T-helper 17 cell (primary cell): ENCODE results near the gene PDGFA. TPM values are rescaled to one million over a fixed set of nuclear protein-coding genes. Genes with fewer than 3 reads are reported as not detected.

Source experiments
- ATAC-seq: fragments of 150-1000 bp; cut with Tn5 transposase; 2 replicates; pipeline ENCODE4 v1.10.0; 2021; ENCODE audit warnings: mild to moderate bottlenecking, moderate library complexity
- DNase-seq, 3 donors: peaks; one replicate each; pipeline versions ENCODE4 v3.0.0 to v3.0.0-alpha.2; 2020 to 2021
- H3K9me3 ChIP-seq: one replicate; pipeline ENCODE4 v1.7.0; 2013; ENCODE audit warnings: low read length, mild to moderate bottlenecking; ENCODE audit not compliant: control insufficient read depth, poor library complexity, severe bottlenecking
- H3K27ac Mint-ChIP-seq: one replicate; pipeline ENCODE4 v1.8.0; 2022; ENCODE audit warnings: mild to moderate bottlenecking, moderate library complexity, mixed read lengths
- H3K27me3 Mint-ChIP-seq: one replicate; pipeline ENCODE4 v1.8.0; 2022; ENCODE audit warnings: mixed read lengths
- H3K36me3 Mint-ChIP-seq: one replicate; pipeline ENCODE4 v1.8.0; 2022; ENCODE audit warnings: low read depth, mixed read lengths
- H3K4me1 Mint-ChIP-seq: one replicate; pipeline ENCODE4 v1.8.0; 2022; ENCODE audit warnings: mild to moderate bottlenecking, mixed read lengths
- H3K4me3 Mint-ChIP-seq: one replicate; pipeline ENCODE4 v1.8.0; 2022; ENCODE audit warnings: mild to moderate bottlenecking, moderate library complexity, mixed read lengths
- total RNA-seq, 4 donors: library from RNA in 2 of 4; stranded (reverse) in 2 of 4; gene quantifications; one replicate each; pipeline ENCODE4 v1.2.3 and lab custom pipeline; 2022 to 2026

PDGFA gene
- total RNA-seq, 2 donors from 2014 or later: 2.0 to 20.2 TPM

DNA sequence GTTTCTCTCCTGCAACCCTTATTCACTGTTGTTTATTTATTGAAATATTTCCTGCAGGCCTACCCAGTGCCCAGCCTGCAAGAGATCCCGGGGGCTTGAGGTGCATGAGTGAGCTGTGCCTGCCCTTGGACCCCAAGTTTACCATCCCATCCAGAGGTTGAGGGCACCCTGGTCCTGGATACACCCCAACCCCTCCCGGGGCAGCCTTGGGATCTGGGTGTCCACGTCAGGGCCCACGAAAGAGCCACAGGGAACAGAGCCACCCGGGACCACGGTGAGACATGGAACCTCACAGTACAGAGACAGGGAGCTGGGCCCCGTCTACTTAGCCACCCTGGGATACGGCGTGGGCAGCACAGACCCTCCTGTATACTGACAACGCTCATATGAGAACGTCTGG lies 28.8 kb upstream of the PDGFA start:
- H3K27me3 Mint-ChIP-seq: no peaks in the 10 kb centered on the region
- no peak overlapping the region for H3K4me3 Mint-ChIP-seq
- DNase-seq (no peak), ATAC-seq (no peak)
- H3K27ac Mint-ChIP-seq: no peak overlapping the region
- no peaks in the 10 kb centered on the region for H3K9me3 ChIP-seq
- H3K4me1 Mint-ChIP-seq: no peaks in the 10 kb centered on the region
- H3K36me3 Mint-ChIP-seq: no peaks in the 10 kb centered on the region

DNA sequence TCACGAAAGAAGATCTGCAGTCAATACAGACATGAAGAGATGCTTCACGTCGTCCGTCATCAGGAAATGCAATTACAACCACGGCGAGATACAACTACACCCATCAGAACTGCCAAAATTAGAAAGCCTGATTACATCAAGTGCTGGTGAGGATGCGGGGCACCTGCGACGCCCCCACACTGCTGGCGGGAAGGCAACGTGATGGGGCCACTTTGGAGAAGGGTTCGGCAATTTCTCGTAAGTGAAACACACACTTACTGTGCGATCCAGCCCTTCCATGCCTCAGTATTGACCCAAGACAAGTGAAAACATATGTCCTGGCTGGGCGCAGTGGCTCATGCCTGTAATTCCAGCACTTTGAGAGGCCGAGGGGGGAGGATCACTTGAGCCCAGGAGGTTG lies 25.8 kb upstream of the PDGFA start:
- no peak for DNase-seq
- Mint-ChIP-seq H3K4me1 (no peaks in the 10 kb centered on the region), H3K4me3 (no peak overlapping the region), H3K27ac (no peak overlapping the region), H3K36me3 (no peaks in the 10 kb centered on the region), H3K27me3 (no peaks in the 10 kb centered on the region)
- ATAC-seq: no peak
- no peaks in the 10 kb centered on the region for H3K9me3 ChIP-seq

- DNase-seq (no peak), ATAC-seq (no peak)
- no peaks in the 10 kb centered on the region for H3K4me1 Mint-ChIP-seq
- no peak overlapping the region for H3K4me3 Mint-ChIP-seq
- no peak overlapping the region for H3K27ac Mint-ChIP-seq
- H3K9me3 ChIP-seq: no peaks in the 10 kb centered on the region
- no peaks in the 10 kb centered on the region for H3K27me3 Mint-ChIP-seq
- no peaks in the 10 kb centered on the region for H3K36me3 Mint-ChIP-seq
Observed at GRCh38 chr7:544338-545221, 24.9 kb upstream of the PDGFA start.

- Mint-ChIP-seq H3K27me3 (no peaks in the 10 kb centered on the region), H3K4me3 (no peak overlapping the region), H3K27ac (no peak overlapping the region), H3K4me1 (no peaks in the 10 kb centered on the region), H3K36me3 (no peaks in the 10 kb centered on the region)
- H3K9me3 ChIP-seq: no peaks in the 10 kb centered on the region
- ATAC-seq (no peak), DNase-seq (no peak)
Observed at GRCh38 chr7:543501-544337, 24.1 kb upstream of the PDGFA start.

- Mint-ChIP-seq H3K27ac (no peak overlapping the region), H3K4me1 (no peaks in the 10 kb centered on the region), H3K4me3 (no peak overlapping the region), H3K36me3 (no peaks in the 10 kb centered on the region), H3K27me3 (no peaks in the 10 kb centered on the region)
- H3K9me3 ChIP-seq: no peaks in the 10 kb centered on the region
- DNase-seq (no peak), ATAC-seq (no peak)
Observed at GRCh38 chr7:542713-543500, 23.3 kb upstream of the PDGFA start.

DNA sequence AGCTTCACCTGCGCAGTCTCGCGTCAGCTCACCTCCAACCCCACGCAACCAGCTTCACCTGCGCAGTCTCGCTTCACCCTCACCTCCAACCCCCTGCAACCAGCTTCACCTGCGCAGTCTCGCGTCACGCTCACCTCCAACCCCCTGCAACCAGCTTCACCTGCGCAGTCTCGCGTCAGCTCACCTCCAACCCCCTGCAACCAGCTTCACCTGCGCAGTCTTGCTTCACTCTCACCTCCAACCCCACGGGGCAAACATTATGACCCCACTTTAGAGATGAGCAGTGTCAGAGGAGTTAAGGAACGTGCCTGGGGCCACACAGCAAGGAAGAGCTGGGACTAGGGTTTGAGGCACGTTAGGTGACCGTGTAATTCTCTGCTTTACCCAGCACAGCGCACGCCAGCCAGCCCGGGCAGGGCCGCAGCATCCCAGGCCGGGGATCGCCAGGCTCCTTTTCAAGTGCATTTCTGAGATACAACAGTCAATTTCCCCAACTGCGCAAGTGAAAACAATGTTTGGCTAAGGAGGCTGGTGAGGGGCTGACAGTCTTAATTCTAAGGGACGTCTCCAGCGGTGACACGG lies 22.6 kb upstream of the PDGFA start:
- ATAC-seq (no peak), DNase-seq (no peak)
- H3K4me3 Mint-ChIP-seq: no peak overlapping the region
- no peaks in the 10 kb centered on the region for H3K36me3 Mint-ChIP-seq
- H3K27me3 Mint-ChIP-seq: no peaks in the 10 kb centered on the region
- H3K9me3 ChIP-seq: no peaks in the 10 kb centered on the region
- H3K27ac Mint-ChIP-seq: no peak overlapping the region
- H3K4me1 Mint-ChIP-seq: no peaks in the 10 kb centered on the region

DNA sequence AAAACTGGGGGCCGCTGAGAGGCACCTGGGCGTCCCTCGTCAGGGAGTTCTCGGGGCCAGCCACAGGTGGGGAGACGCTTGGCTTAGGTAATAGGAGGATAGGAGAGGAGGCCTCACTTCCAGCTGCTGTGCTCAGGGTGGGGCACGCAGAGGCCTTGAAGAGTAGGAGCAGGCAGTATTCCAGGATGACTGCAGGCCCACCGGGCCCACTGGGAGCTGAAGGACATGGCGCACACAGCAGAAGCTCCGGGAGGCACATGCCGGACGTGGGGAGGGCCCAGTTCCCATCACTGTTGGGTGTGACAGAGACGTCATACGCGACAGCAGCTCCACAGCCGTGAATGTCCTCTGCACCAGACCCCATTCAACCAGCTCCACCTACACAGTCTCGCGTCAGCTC lies 22.0 kb upstream of the PDGFA start:
- Mint-ChIP-seq H3K27me3 (no peaks in the 10 kb centered on the region), H3K36me3 (no peaks in the 10 kb centered on the region), H3K27ac (no peak overlapping the region), H3K4me1 (no peaks in the 10 kb centered on the region), H3K4me3 (no peak overlapping the region)
- no peaks in the 10 kb centered on the region for H3K9me3 ChIP-seq
- DNase-seq: no peak
- ATAC-seq: no peak

GRCh38 chr7:540997-541396 lies 21.4 kb upstream of the PDGFA start:
- ATAC-seq (no peak), DNase-seq (no peak)
- Mint-ChIP-seq H3K36me3 (no peaks in the 10 kb centered on the region), H3K27me3 (no peaks in the 10 kb centered on the region), H3K4me1 (no peaks in the 10 kb centered on the region), H3K27ac (no peak overlapping the region), H3K4me3 (no peak overlapping the region)
- H3K9me3 ChIP-seq: no peaks in the 10 kb centered on the region

DNA sequence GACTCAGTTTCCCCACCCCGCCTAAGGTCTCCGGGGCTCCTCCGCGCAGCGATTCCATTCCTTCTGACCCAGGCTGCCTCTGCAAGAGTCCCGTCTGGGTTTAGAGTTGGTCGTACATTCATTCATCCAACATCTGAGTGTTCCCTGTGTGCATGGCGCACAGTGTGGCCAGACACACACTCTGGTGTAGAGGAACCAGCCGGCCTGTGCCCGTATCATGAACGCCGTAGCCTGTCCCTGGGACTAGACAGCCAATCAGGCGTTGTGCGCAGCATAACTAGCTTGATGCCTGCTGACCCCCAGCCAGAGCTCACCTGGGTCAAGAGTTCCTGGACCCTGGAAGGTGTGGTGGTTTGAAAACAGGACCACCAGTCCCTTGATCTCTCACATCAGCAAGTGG lies 20.9 kb upstream of the PDGFA start:
- H3K27ac Mint-ChIP-seq: no peak overlapping the region
- no peaks in the 10 kb centered on the region for H3K36me3 Mint-ChIP-seq
- no peaks in the 10 kb centered on the region for H3K27me3 Mint-ChIP-seq
- no peaks in the 10 kb centered on the region for H3K9me3 ChIP-seq
- no peak for ATAC-seq
- H3K4me1 Mint-ChIP-seq: no peaks in the 10 kb centered on the region
- H3K4me3 Mint-ChIP-seq: no peak overlapping the region
- DNase-seq: no peak

- H3K27ac Mint-ChIP-seq: no peak overlapping the region
- DNase-seq (no peak), ATAC-seq (no peak)
- peaks cover 2% of the 10 kb centered on the region for H3K4me1 Mint-ChIP-seq
- H3K36me3 Mint-ChIP-seq: no peaks in the 10 kb centered on the region
- H3K4me3 Mint-ChIP-seq: no peak overlapping the region
- H3K27me3 Mint-ChIP-seq: peaks cover 6% of the 10 kb centered on the region
- H3K9me3 ChIP-seq: no peaks in the 10 kb centered on the region
Observed at GRCh38 chr7:539731-540411, 20.2 kb upstream of the PDGFA start.

DNA sequence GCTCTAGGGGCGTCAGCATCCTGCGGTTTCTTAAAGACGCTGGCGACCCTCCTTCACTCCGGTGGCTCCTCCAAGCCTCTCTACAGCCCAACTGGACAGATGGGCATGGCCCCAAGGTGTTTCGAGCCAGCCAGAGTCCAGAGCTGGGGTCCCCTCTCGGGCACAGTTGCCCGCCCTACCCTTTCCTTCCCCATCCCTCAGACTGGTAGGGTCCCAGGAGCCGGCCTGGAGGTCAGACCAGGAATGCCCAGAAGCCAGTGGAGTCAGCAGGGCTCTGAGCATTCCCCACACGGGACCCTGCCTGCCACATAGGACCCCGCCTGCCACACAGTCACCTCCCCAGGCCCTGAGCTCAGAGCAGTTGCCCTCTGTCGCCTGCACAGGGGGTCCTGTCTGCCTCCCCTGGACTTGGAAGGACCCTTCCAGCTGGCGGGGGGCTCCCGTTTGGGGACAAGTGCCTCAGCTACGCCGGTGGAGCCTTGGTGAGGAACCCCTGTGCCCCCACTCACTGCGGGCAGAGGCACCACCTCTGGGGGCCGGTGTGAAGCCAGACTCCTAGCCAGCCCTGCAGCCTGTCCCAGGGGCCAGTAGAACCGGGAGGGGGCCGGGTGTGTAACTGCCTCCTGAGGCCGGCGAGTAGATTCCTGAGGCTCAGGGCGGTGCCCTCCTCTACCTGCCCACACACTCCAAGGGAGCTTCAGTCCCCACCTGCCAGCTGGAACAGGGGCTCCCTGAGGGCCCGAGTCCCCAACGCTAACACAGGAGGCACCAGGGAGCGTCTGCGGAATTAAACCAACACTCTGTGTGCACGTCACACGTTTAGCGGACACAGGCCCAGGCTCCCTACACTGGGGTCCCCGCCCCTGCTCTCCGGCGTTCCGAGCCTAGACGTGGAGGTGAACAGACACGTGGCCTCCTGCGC lies 19.4 kb upstream of the PDGFA start:
- no peak for ATAC-seq
- Mint-ChIP-seq H3K27me3 (peaks cover 10% of the 10 kb centered on the region), H3K4me3 (no peak overlapping the region), H3K4me1 (peaks cover 2% of the 10 kb centered on the region), H3K36me3 (peaks cover under 1% of the 10 kb centered on the region), H3K27ac (no peak overlapping the region)
- H3K9me3 ChIP-seq: no peaks in the 10 kb centered on the region
- DNase-seq: no peak
